Ovary (tissue), 3 donors: ENCODE measurements around the gene AURKB.

ENCODE experiments used
- EP300 ChIP-seq: sonication (generic); formaldehyde crosslinking; IDR thresholded peaks from one replicate; pipeline ENCODE4 v1.6.1; 2017; ENCODE audit warnings: antibody characterized with exemption
- POLR2A ChIP-seq: fragments of 450-650 bp; IDR thresholded peaks from one replicate; pipeline ENCODE4 v1.6.1; 2017; ENCODE audit warnings: antibody characterized with exemption, mild to moderate bottlenecking, moderate library complexity
- TF ChIP-seq, protein P1 (sequence below), 3 donors: fragments of 450-650 bp in 2 of 3; fragments of 200-600 bp in 1 of 3; IDR thresholded peaks; one replicate each; pipeline versions ENCODE4 v1.5.1 to v1.8.0; 2016 to 2022; ENCODE audit warnings: antibody characterized with exemption in 3 of 3, mild to moderate bottlenecking in 1 of 3
- donor health status: DM: no; HTN: no; CAD: no.

DNA sequence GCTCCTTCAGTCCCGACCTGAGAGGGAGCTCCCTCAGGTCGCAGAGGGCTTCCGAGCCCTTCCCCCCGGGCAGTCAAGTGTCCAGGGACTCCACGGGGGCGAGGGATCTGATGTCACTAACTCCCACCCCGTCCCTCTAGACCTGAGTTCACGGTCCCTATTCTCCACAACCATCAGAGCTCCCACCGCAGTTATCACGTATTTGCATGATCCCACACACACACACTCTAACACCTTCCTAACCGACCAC, 54.5 kb downstream of the AURKB start:
- TF ChIP-seq, protein P1, sequence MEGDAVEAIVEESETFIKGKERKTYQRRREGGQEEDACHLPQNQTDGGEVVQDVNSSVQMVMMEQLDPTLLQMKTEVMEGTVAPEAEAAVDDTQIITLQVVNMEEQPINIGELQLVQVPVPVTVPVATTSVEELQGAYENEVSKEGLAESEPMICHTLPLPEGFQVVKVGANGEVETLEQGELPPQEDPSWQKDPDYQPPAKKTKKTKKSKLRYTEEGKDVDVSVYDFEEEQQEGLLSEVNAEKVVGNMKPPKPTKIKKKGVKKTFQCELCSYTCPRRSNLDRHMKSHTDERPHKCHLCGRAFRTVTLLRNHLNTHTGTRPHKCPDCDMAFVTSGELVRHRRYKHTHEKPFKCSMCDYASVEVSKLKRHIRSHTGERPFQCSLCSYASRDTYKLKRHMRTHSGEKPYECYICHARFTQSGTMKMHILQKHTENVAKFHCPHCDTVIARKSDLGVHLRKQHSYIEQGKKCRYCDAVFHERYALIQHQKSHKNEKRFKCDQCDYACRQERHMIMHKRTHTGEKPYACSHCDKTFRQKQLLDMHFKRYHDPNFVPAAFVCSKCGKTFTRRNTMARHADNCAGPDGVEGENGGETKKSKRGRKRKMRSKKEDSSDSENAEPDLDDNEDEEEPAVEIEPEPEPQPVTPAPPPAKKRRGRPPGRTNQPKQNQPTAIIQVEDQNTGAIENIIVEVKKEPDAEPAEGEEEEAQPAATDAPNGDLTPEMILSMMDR (IDR thresholded peaks at IDR 0.05): peak in 2 of 3 donors; percentile 13 to 29
- TF ChIP-seq EP300 (no peak), POLR2A (no peak)
